Measurements from ENCODE around the gene ZBTB8A.

The ZBTB8A gene

GRCh38 chr1:32647308-32648134 lies 108.3 kb downstream of the ZBTB8A start:
- no peak for DNase-seq
- in situ Hi-C loops (cut with MboI; ENCODE audit: low pct_unique_long_range_greater_than_20kb, low sequenced_read_pairs): no loop called here

- in situ Hi-C loops (cut with MboI; ENCODE audit: low pct_unique_long_range_greater_than_20kb, low sequenced_read_pairs): no loop called here
Measured at GRCh38 chr1:32650248-32650751, 111.1 kb downstream of the ZBTB8A start, which contains the start of gene ZBTB8OS. Gene ZBTB8OS, minus strand, starts transcription at chr1:32650550. Its CDS starts 21 bp downstream, at chr1:32650529.

GRCh38 chr1:32650752-32651460 lies 111.7 kb downstream of the ZBTB8A start, which contains the start of gene RBBP4:
Gene RBBP4, plus strand, starts transcription at chr1:32651208. Its CDS starts 99 bp downstream, at chr1:32651307.
- peak; percentile 98 for DNase-seq
- in situ Hi-C loops (cut with MboI; ENCODE audit: low pct_unique_long_range_greater_than_20kb, low sequenced_read_pairs): no loop called here

More at GRCh38 chr1:32650248-32650751, 111.1 kb downstream of the ZBTB8A start, which contains the start of gene ZBTB8OS:
- peak; percentile 97 for DNase-seq

GRCh38 chr1:32651461-32652073 lies 112.3 kb downstream of the ZBTB8A start:
- DNase-seq: no peak
- in situ Hi-C loops (cut with MboI; ENCODE audit: low pct_unique_long_range_greater_than_20kb, low sequenced_read_pairs): no loop called here

- in situ Hi-C loops (cut with MboI; ENCODE audit: low pct_unique_long_range_greater_than_20kb, low sequenced_read_pairs): no loop called here
Measured at GRCh38 chr1:32652244-32652962, 113.2 kb downstream of the ZBTB8A start.

More at GRCh38 chr1:32652244-32652962, 113.2 kb downstream of the ZBTB8A start:
- no peak for DNase-seq
